Measurements from ENCODE around the gene RTKN. TPM values are rescaled to one million over a fixed set of nuclear protein-coding genes. Genes with fewer than 3 reads are reported as not detected.
"Not testable (repeated sequence)": the region's sequence is repeated elsewhere in the genome, so short reads cannot be mapped to it uniquely, and the experiment has no call there.

The RTKN gene
- total RNA-seq, 5 donors from 2014 or later (not counting 1 experiment from before 2014, with no cell fraction given), result 0.93 to 1.7 (median 0.96) TPM; not detected in 1

DNA sequence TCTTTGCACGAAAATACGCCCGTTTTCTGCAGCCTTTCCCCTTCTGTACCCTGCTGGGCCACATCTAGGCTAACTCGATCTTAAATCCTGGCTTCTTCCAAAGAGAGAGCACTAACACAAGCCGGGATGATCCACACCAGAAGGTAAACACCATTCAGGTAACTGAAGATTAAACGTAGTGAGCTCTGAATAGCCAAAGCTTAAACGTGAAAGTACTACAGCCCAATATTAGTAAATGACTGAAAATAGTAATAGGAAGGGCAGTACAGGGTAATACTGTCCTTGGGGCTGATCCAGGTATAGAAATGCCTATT lies 31.2 kb upstream of the RTKN start:
- no peaks in the 10 kb centered on the region for H3K27me3 Mint-ChIP-seq

GRCh38 chr2:74472086-74472944 lies 30.6 kb upstream of the RTKN start, which contains the start of gene MRPL53:
Gene MRPL53 (minus strand): TSS chr2:74472680. CDS start chr2:74472660, 20 bp downstream.
- peaks cover 9 to 28% of the 10 kb centered on the region in 2 donors for H3K36me3 ChIP-seq (ENCODE audit: control insufficient read depth in 2 of 2, extremely low read depth in 1 of 2, insufficient read depth in 1 of 2, low read length in 1 of 2)
- H3K4me3 ChIP-seq (ENCODE audit: control insufficient read depth in 1 of 2, extremely low read depth in 1 of 2, low read length in 1 of 2), result peak within 1 kb of the TSS; percentile 66 to 73
- Mint-ChIP-seq H3K4me3 (peak within 1 kb of the TSS; percentile 90 to 96 (median 96)), H3K27me3 (no peaks in the 10 kb centered on the region), H3K9me3 (no peaks in the 10 kb centered on the region), H3K4me1 (peaks cover 21 to 30% (median 24%) of the 10 kb centered on the region in 3 donors), H3K36me3 (peaks cover 19% of the 10 kb centered on the region), H3K27ac (peak within 1 kb of the TSS; percentile 95 to 99)
- H3K27me3 ChIP-seq (replicated peaks in 1 of 2; ENCODE audit: control insufficient read depth in 2 of 2, extremely low read depth in 1 of 2, insufficient read depth in 2 of 2, low read length in 1 of 2), result no peaks in the 10 kb centered on the region
- POLR2A ChIA-PET, result interaction anchor here (0.6 to 2.0 kb wide), 5 partner anchors 9 to 59 kb away, joined by 3 to 15 read pairs (median 4); partner anchors contain the start of genes CCDC142 (in 1 of the 2) and WBP1 (in 1 of the 2)
- peaks cover 13 to 27% of the 10 kb centered on the region in 2 experiments for H3K4me1 ChIP-seq (ENCODE audit: control insufficient read depth in 1 of 2, extremely low read depth in 1 of 2, insufficient read depth in 2 of 2, low read length in 2 of 2)
- DNase-seq (peak; percentile 90 to 99 (median 95)), ATAC-seq (replicated peaks in 1 of 4) (peak; percentile 93 to 96 (median 94))
- 2% methylated on average over 56 of the region's 66 CpGs for WGBS (ENCODE audit: insufficient coverage)
- H3K27ac ChIP-seq (ENCODE audit: low read length), result peak within 1 kb of the TSS; percentile 88
- no peaks in the 10 kb centered on the region for H3K9me3 ChIP-seq
- CTCF ChIA-PET, result interaction anchor here (0.6 to 2.6 kb wide), 4 partner anchors 10 to 20 kb away, joined by 3 to 17 read pairs (median 4); partner anchors contain the start of genes CCDC142 (in 1 of the 2), TTC31 (in 1 of the 2) and WBP1 (in 1 of the 2)

More for the DNA sequence above, 31.2 kb upstream of the RTKN start:
- no peaks in the 10 kb centered on the region for H3K27me3 ChIP-seq (replicated peaks in 1 of 2; ENCODE audit: control insufficient read depth in 2 of 2, extremely low read depth in 1 of 2, insufficient read depth in 2 of 2, low read length in 1 of 2)
- no peak for ATAC-seq (replicated peaks in 1 of 4)
- H3K4me1 Mint-ChIP-seq, result peaks cover 22 to 30% (median 24%) of the 10 kb centered on the region in 3 donors
- H3K36me3 ChIP-seq (ENCODE audit: control insufficient read depth in 2 of 2, extremely low read depth in 1 of 2, insufficient read depth in 1 of 2, low read length in 1 of 2), result peaks cover 9 to 33% of the 10 kb centered on the region in 2 donors
- POLR2A ChIA-PET, result interaction anchor here (0.6 to 2.0 kb wide), 4 partner anchors 9 to 58 kb away, joined by 3 to 15 read pairs (median 4); partner anchors contain the start of genes CCDC142 (in 1 of the 2) and WBP1 (in 1 of the 2)
- CTCF ChIA-PET, result interaction anchor here (0.6 to 2.6 kb wide), 5 partner anchors 9 to 31 kb away, joined by 3 to 17 read pairs (median 3); partner anchors contain the start of genes CCDC142 (in 1 of the 2), TTC31 (in 1 of the 2) and WBP1 (in 1 of the 2)
- H3K4me1 ChIP-seq (ENCODE audit: control insufficient read depth in 1 of 2, extremely low read depth in 1 of 2, insufficient read depth in 2 of 2, low read length in 2 of 2), result peaks cover 13 to 27% of the 10 kb centered on the region in 2 experiments
- H3K9me3 ChIP-seq, result no peaks in the 10 kb centered on the region
- no peak for DNase-seq
- peaks cover 23% of the 10 kb centered on the region for H3K36me3 Mint-ChIP-seq
- WGBS (ENCODE audit: insufficient coverage), result 10% methylated on average over 5 of the region's 7 CpGs
- H3K27ac ChIP-seq (ENCODE audit: low read length), result peak overlapping the region; percentile 88
- H3K4me3 Mint-ChIP-seq, result peak overlapping the region; percentile 90 to 96 (median 96)
- H3K27ac Mint-ChIP-seq, result peak overlapping the region; percentile 95 to 99
- no peaks in the 10 kb centered on the region for H3K9me3 Mint-ChIP-seq
- H3K4me3 ChIP-seq (ENCODE audit: control insufficient read depth in 1 of 2, extremely low read depth in 1 of 2, low read length in 1 of 2), result peak overlapping the region; percentile 66 to 73

DNA sequence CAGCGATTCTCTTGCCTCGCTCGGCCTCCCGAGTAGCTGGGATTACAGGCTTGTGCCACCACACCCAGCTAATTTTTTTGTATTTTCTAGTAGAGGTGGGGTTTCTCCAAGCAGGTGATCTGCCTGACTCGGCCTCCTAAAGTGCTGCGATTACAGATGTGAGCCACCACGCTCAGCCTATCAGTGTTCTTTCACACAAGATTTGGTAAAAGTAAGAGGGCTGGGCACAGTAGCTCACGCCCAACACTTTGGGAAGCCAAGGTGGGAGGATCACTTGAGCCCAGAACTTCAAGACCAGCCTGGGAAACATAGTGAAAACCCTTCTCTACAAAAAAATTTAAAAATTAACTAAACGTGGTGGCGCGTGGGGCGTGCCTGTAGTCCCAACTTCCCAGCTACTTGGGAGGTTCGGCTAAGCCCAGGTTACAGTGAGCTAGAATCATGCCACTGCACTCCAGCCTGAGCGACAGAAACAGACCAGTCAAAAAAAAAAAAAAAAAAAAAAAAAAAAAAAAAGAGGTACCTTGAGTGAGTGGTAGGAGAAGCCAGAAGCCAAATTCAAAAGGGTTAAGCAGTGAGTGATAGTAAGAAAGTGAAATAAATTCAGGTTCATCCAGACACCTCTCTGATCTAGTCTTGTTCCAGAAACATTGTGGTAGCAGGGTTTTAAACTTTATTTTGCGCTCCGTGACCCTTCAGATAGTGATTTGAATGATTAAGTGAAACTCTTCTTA lies 29.8 kb upstream of the RTKN start:
- Mint-ChIP-seq H3K4me1 (peaks cover 21 to 30% (median 24%) of the 10 kb centered on the region in 3 donors), H3K36me3 (peaks cover 18% of the 10 kb centered on the region), H3K4me3 (peak overlapping the region; percentile 90 to 96 (median 96)), H3K9me3 (no peaks in the 10 kb centered on the region), H3K27me3 (no peaks in the 10 kb centered on the region), H3K27ac (peak overlapping the region; percentile 95 to 99)
- Histone ChIP-seq H3K4me3 (ENCODE audit: control insufficient read depth in 1 of 2, extremely low read depth in 1 of 2, low read length in 1 of 2) (peak overlapping the region; percentile 66 to 73), H3K9me3 (no peaks in the 10 kb centered on the region), H3K4me1 (ENCODE audit: control insufficient read depth in 1 of 2, extremely low read depth in 1 of 2, insufficient read depth in 2 of 2, low read length in 2 of 2) (peaks cover 13 to 27% of the 10 kb centered on the region in 2 experiments), H3K36me3 (ENCODE audit: control insufficient read depth in 2 of 2, extremely low read depth in 1 of 2, insufficient read depth in 1 of 2, low read length in 1 of 2) (peaks cover 9 to 22% of the 10 kb centered on the region in 2 donors), H3K27me3 (replicated peaks in 1 of 2; ENCODE audit: control insufficient read depth in 2 of 2, extremely low read depth in 1 of 2, insufficient read depth in 2 of 2, low read length in 1 of 2) (no peaks in the 10 kb centered on the region), H3K27ac (ENCODE audit: low read length) (peak overlapping the region; percentile 88)
- CTCF ChIA-PET, result interaction anchor here (0.6 to 1.2 kb wide), 3 partner anchors 11 to 71 kb away, joined by 4 to 8 read pairs (median 8); partner anchors contain the start of genes CCDC142 (in 1 of the 2) and TTC31 (in 1 of the 2)
- POLR2A ChIA-PET, result interaction anchor here (0.5 to 1.3 kb wide), 5 partner anchors 9 to 272 kb away, joined by 3 to 14 read pairs (median 7); partner anchors contain the start of genes C2orf81 (in 1 of the 2) and WBP1 (in 1 of the 2)
- ATAC-seq (replicated peaks in 1 of 4) (no peak), DNase-seq (no peak)
- WGBS (ENCODE audit: insufficient coverage), result 92% methylated on average over 2 of the region's 16 CpGs

GRCh38 chr2:74470742-74471141 lies 29.0 kb upstream of the RTKN start:
- POLR2A ChIA-PET, result interaction anchor here (0.5 to 1.3 kb wide), 3 partner anchors 8 to 271 kb away, joined by 7 to 14 read pairs (median 7); partner anchors contain the start of gene WBP1 (in 1 of the 2)
- Histone ChIP-seq H3K36me3 (ENCODE audit: control insufficient read depth in 2 of 2, extremely low read depth in 1 of 2, insufficient read depth in 1 of 2, low read length in 1 of 2) (peaks cover 9 to 16% of the 10 kb centered on the region in 2 donors), H3K4me1 (ENCODE audit: control insufficient read depth in 1 of 2, extremely low read depth in 1 of 2, insufficient read depth in 2 of 2, low read length in 2 of 2) (peaks cover 17 to 32% of the 10 kb centered on the region in 2 experiments)
- Mint-ChIP-seq H3K4me1 (peaks cover 24 to 34% (median 28%) of the 10 kb centered on the region in 3 donors), H3K27ac (peak overlapping the region; percentile 71 to 80), H3K4me3 (peak overlapping the region; percentile 48 to 71 (median 59)), H3K36me3 (peaks cover 17% of the 10 kb centered on the region)
- H3K27me3 ChIP-seq (replicated peaks in 1 of 2; ENCODE audit: control insufficient read depth in 2 of 2, extremely low read depth in 1 of 2, insufficient read depth in 2 of 2, low read length in 1 of 2); H3K9me3 Mint-ChIP-seq; H3K27ac ChIP-seq (ENCODE audit: low read length); DNase-seq; H3K27me3 Mint-ChIP-seq; H3K9me3 ChIP-seq; H3K4me3 ChIP-seq (ENCODE audit: control insufficient read depth in 1 of 2, extremely low read depth in 1 of 2, low read length in 1 of 2); ATAC-seq (replicated peaks in 1 of 4): not testable (repeated sequence)
- 93% methylated on average over 6 of the region's 12 CpGs for WGBS (ENCODE audit: insufficient coverage)
- CTCF ChIA-PET, result interaction anchor here (0.6 to 1.2 kb wide), 2 partner anchors 12 to 60 kb away, joined by 4 to 8 read pairs; partner anchors contain the start of genes CCDC142 (in 1 of the 2) and TTC31 (in 1 of the 2)

DNA sequence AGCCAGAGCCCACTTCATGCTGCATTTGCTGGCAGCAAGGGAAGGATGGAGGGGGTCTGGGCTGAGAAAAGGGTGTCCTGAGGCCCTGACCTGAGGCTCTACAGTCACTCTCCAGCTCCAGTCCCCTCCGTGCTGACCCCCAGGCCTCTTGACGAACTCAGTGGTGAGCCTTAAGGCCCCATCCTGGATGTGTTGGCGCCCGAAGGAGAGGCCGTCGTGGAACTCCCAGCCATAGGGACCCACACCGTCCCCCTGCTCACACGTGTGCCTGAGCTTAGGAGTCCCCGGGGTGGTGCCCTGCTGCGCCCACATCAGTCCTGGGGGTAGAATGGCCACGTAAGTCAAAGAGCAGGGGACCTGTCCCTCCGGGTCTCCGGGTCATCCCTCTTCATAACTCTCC lies 22.7 kb upstream of the RTKN start:
- peaks cover 9 to 30% of the 10 kb centered on the region in 2 experiments for H3K4me1 ChIP-seq (ENCODE audit: control insufficient read depth in 1 of 2, extremely low read depth in 1 of 2, insufficient read depth in 2 of 2, low read length in 2 of 2)
- H3K27ac ChIP-seq (ENCODE audit: low read length), result peak overlapping the region; percentile 39
- WGBS (ENCODE audit: insufficient coverage), result 7% methylated on average over 11 of the region's 13 CpGs
- Mint-ChIP-seq H3K27me3 (no peaks in the 10 kb centered on the region), H3K9me3 (no peaks in the 10 kb centered on the region), H3K4me3 (peak overlapping the region; percentile 82 to 97 (median 94)), H3K4me1 (peaks cover 29 to 37% (median 37%) of the 10 kb centered on the region in 3 donors), H3K27ac (peak overlapping the region in 1 of 2 donors; percentile 71), H3K36me3 (peaks cover 5% of the 10 kb centered on the region)
- H3K9me3 ChIP-seq, result no peaks in the 10 kb centered on the region
- ChIA-PET POLR2A (no interaction called here), CTCF (no interaction called here)
- peak overlapping the region; percentile 72 to 80 for H3K4me3 ChIP-seq (ENCODE audit: control insufficient read depth in 1 of 2, extremely low read depth in 1 of 2, low read length in 1 of 2)
- ATAC-seq (replicated peaks in 1 of 4) (no peak), DNase-seq (no peak)
- no peaks in the 10 kb centered on the region for H3K27me3 ChIP-seq (replicated peaks in 1 of 2; ENCODE audit: control insufficient read depth in 2 of 2, extremely low read depth in 1 of 2, insufficient read depth in 2 of 2, low read length in 1 of 2)
- H3K36me3 ChIP-seq (ENCODE audit: control insufficient read depth in 2 of 2, extremely low read depth in 1 of 2, insufficient read depth in 1 of 2, low read length in 1 of 2), result peaks cover 6 to 20% of the 10 kb centered on the region in 2 donors
